HG02763 (cell line): ENCODE results near the gene MARCHF3.
"Not testable (repeated sequence)": the region's sequence is repeated elsewhere in the genome, so short reads cannot be mapped to it uniquely, and the experiment has no call there.

Source experiments
- ATAC-seq: cut with Tn5 transposase; IDR thresholded peaks from one replicate; pipeline ENCODE4 v1.9.1; 2021; ENCODE audit warnings: mild to moderate bottlenecking, moderate library complexity; ENCODE audit not compliant: unreplicated experiment

MARCHF3 gene

DNA sequence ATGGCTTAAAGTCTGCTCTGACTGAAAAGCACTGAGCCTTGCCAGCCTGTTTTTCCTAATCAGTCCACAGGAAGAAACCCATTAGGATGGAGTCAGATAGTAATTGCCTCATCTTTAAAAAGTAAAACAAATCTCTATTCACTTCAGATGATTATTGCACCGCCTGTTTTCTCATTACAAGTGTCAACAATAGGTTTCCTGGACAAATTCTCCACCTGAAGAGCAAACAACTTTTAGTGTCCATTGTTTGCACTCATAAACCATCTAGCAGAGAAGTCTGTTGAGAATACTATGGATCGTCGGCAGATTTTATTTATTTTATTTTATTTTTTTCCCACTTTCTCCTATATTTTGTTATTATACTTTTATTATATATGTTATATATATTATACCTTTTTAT lies 22.7 kb upstream of the MARCHF3 start:
- no peak for ATAC-seq

DNA sequence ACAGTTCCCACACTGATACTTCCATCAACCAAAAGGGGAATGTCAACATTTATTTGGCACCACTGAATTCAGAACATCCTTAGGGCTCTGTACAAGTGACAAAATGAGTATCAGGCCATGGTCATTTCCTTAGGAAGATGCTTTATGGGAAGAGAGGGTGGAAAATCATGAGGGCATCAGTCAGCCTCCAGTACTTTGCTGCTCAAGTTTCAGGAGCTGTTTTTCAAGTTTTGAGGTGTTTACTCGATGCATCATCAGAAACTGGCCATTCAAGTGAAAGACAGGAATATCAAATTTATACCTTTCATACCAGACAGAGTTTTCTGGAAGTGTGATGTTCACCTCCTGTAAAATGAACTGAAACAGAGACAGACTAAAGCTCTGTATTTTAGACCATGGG lies 21.2 kb upstream of the MARCHF3 start:
- no peak for ATAC-seq

GRCh38 chr5:127046343-127047072 lies 16.1 kb upstream of the MARCHF3 start:
- no peak for ATAC-seq

DNA sequence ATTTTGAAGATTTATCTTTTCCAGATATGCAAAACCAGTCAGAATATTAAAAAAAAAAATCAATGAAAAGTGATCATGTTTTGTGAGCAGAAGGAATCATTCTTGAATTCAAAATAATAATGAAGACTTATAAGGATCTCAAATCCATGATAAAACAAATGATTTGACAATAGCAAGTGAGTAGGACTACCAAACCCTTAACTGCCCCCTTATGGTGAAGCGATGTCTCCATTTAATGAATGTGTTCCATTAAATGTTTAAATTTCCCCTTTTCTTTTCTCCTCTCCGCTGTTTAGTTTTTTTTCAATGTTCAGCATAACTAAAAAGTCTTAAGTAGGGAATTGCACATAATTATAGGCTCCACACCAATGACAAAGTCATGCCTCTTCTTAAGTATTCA lies 12.2 kb upstream of the MARCHF3 start:
- ATAC-seq: no peak

DNA sequence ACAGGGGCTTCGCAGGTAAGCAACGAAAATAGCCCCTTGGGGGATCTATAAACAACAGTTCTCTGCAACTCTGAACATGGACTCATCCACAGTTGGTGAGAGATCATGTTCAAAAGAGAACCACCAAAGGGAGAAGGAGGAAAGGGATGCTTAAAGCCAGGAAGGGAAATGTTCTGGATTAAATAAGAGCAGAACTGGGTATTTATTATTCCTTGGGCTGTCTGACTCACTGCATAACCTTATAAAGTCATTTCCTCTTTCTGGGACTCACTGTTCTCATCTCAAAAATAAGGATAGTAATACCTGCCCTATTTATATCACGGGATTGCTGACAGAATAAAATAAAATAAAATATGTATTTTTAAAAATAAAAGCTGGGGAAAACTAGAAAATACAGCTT lies 11.2 kb upstream of the MARCHF3 start:
- ATAC-seq: no peak

DNA sequence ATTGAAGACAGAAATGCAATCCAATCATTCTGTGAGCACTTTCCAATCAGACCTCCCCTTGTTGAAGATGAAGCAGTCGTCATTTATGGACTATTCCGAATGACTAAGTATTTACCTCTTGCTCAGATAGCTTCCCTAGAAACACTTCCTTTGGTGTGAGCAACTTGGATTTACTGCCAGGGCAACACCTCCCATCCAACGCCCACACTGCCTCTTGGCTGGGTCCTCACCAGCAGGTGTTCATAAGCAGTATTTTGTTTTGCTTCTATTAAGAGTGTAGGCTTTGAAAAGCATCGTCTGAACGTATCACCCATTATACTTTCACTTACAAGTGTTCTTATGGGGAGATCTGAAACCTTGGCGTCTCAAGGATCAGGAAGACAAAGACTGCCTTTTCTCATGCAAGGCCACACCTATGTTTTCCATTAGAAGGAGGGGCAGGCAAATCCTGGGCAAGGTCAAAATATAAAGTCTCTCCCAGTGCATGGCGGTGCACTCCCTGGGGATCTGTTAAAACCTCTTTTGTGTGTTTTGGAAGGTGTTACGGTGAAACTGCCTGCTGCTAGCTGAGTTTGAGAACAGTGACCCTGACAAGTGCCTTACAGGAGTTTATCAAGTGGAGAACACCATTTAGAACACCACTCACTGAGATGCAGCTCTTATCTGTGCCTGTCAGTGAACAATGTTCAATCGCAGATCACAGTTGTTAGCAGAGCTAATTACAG lies 10.6 kb upstream of the MARCHF3 start:
- no peak for ATAC-seq

DNA sequence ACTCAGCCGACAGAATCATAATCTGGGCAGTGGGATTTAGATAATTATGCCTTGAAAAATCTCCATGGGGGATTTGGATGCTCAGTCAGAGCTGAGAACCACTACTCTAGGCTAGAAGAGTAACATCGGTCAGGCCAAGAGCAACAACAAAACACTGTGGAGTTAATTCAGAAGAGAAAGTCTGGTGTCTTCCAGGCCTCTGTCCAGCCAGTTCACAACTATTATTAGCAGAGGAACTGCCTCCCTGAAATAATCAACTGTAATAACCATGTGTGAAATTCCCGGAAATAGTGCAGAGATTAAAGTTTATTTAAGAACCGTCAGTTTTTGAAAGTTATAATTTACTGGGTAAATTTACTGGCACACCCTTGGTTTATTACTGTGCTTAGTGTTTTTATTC lies 8.2 kb upstream of the MARCHF3 start:
- no peak for ATAC-seq

DNA sequence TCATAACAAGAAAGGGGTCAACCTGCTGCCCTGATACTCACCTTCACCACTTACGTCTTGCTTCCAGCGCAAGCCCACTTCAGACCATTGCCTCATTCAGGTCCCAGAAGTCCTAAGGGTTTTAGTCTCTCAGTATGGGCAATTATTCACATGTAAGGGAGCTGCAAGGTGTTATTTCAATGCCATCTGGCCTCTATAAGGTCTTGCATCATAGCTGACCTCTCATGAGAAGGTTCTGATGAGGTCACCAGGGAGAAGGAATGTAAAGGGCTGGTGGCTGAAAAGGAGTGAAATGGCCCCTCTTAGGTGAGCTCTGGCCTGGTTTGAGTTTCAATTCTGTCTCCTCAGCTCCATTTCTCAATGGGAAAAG lies 1.5 kb upstream of the MARCHF3 start:
- ATAC-seq: no peak

DNA sequence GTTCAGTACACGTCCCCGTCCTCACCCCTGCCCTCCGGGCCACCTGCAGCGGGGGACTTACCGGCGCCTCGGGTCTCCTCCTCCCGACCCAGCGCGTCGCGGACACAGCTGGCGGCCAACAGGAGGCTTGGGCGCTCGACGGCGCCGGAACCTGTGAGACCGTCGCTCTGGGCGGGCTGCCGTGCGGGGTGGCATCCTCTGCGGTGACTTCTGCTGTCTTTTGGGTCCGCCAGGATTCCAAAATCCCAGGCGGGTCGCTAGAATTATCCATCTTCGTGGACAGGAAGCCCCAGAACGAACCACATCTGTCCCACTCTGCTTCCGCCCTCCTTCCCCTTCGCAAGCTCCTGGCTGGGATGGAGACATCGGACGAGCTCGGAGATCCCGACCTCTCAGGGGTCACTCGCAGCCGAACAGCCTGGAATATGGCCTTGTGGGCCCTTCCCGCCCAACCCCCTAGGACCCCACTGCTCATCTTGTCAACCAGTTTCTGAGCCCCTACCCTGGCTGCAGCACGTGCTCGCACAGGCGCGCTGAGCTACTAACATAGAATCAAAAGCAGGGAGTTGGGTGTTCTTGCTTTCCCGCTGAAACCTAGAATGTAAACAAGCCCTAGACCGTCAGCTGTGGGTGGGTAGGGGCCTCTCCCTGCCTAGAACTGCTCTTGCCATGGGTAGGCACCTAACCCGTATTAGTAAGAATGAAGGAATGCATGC lies 947 bp upstream of the MARCHF3 start:
- peak; percentile 9 for ATAC-seq

DNA sequence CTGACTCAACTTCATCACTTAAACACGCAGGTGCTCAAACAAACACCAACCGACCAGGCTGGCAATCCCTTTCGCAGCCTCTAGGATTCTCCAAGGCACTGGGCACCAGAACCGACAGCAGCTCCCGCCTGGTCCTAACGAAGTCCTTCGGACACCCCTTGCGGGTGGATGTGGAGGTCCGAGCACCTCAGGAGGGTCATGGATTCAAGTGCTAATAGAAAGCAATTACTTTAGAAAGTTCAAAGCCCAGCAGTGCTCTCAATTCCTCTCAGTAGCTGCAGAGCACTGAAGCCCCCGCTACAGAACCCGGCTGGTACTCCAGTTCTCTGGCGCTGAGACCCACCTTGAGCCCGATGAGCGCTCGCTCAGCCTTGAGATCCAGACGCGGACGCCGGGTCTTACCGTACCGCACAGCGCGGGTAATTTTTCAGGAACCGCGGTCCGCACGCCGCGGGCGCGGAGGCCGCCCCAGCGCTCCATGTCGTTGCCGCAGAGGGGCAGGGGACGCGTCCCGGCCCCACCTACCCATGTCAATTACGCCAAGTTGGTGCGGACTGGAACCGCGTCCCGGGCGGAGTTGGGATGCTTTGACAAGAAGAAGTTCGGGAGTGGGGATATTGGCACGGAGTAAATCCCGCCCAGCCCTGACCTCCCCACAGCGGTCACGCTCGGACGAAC lies 638 bp downstream of the MARCHF3 start:
- peak; percentile 14 for ATAC-seq

GRCh38 chr5:127028822-127029457 lies 1.4 kb downstream of the MARCHF3 start:
- ATAC-seq: no peak

DNA sequence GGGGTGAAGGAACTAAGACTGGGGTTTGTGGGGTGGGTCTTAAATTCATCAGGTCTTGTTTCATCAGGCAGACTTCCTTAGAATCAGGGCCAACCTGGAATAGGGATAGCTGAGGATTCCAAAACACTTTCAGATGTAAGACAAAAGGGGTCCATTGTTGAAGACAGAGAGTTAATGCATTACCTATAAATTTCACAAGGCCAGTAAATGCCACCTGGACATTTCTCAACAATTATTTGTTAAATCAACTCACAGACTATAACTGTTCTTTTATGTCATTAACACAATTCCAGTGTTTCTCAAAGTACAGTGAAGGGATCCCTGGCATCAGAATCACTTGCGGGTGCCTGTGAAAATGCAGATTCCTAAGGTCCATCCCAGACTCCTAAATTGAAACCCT lies 2.8 kb downstream of the MARCHF3 start:
- no peak for ATAC-seq

DNA sequence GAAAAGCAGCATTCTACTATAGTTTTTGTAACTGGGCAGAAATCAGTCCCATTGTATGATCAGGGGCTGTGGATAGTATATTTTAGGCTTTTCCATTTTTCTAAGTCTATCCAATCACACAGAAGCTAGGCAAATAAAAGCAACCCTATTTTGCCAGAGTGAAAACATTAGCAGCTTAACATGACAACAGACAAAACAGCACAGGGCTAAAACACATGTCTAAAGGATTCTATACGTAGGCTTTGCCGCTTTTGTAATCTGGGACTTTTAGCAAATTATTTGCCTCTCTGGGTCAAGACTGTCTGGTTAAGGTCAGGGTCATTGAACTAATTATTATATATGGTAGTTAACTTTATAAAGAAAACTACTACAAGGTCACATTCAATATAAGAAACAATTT lies 4.2 kb downstream of the MARCHF3 start:
- no peak for ATAC-seq

DNA sequence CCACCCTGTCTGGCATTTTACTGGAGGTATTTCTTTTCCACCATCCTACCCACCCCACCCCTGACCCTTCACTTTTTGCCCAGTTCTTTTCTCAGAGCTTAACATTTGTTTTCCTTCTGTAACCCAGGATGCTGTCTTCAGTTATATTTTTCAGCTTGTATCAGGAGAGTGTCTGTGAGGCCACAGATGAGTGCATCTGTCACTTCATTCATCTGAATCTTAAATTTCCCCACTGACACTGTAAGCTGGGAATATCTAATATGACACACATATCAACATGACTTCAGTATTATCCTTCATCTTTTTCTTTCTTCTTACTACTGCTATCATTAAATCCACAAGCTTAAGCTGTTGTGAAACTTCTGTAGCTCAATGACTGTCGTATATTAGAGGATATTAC lies 4.9 kb downstream of the MARCHF3 start:
- ATAC-seq: no peak

DNA sequence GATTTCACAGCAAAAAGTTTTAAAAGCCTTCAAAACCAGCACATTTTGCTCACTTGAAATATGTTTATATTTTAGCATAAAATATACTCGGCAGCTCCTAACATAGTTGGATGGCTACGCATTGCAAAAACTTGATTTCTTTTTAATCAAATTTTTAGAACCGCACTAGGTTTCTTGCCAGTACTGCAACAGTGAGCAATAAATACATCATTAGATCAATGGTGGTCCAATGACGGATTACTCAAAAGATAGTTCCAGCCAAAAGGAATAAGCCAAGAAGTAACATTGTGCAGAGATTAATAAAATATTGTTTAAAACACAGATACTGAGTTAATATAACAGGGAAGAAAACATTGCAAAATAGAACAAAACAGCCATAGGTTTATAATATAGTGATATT lies 5.5 kb downstream of the MARCHF3 start:
- ATAC-seq: no peak

DNA sequence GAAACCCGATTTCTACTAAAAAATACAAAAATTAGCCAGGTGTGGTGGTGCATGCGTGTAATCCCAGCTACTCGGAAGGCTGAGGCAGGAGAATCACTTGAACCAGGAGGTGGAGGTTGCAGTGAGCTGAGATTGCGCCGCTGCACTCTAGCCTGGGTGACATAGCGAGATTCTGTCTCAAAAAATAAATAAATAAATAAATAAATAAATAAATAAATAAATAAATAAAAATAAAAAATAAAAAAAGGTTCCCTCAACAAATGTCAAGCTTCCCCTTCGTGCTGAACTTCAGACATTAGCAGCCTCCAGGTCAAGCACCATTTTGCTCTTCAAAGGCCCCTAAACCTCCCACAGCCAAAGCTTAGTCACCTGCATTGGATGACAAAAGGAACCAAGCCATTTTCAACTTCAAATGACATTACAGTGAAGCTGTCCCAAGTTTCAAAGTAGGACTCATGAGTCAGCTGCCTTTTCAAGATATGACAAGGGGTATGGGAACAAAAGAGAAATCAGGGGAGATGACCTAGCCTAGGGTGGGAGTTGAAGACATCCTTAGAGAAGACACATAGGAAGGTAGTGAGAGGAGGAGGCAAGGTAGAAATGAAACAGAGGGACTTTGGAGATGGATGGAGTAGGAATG lies 6.7 kb downstream of the MARCHF3 start:
- not testable (repeated sequence) for ATAC-seq

- ATAC-seq: no peak
These were observed 7.5 kb downstream of the MARCHF3 start for GRCh38 chr5:127022846-127023245.

DNA sequence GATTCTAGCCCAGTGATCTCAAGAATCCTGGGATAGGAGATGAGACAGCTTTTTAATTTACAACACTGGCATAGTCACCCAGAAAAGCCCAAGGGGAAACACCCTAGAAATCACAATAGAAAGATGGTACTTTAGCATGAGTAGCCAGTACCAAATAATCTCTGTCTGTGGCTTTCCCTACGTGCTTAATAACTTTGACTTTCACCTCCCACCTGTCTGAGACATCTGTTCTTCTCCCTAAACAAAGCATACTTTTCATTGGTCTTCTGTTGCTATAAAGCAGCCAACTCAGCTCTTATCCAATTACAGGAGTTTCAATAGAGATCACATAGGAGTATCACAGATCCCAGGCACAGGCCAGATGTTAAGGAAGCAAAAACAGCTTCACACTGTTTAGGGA lies 10.4 kb downstream of the MARCHF3 start:
- ATAC-seq: no peak

GRCh38 chr5:127016722-127017121 lies 13.6 kb downstream of the MARCHF3 start:
- ATAC-seq: not testable (repeated sequence)

DNA sequence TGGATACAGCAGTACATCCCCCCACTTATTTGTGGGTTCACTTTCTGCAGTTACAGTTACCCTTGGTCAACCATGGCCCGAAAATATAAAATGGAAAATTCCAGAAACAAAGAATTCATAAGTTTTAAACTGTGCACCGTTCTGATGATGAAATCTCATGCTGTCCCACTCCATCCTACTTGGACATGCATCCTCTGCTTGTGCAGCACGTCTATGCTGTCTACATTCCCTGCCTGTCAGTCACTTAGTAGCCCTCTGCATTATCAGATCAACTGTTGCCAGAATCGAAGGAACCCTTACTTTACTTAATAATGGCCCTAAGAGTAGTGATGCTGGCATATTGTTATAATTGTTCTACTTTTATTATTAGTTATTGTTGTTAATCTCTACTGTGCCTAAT lies 14.6 kb downstream of the MARCHF3 start:
- no peak for ATAC-seq

GRCh38 chr5:127014573-127014972 lies 15.8 kb downstream of the MARCHF3 start:
- ATAC-seq: no peak
